IMR-90 (cell line): ENCODE results near the gene GAPDH. TPM values are rescaled to one million over a fixed set of nuclear protein-coding genes. Genes with fewer than 3 reads are reported as not detected.

Source experiments
- ATAC-seq: fragments of 200-7000 bp; cut with Tn5 transposase; 2 replicates; pipeline ENCODE4 v1.9.1; 2020; ENCODE audit warnings: low read depth, mild to moderate bottlenecking, moderate library complexity
- BruUV-seq: library from RNA; stranded (reverse); fragments of 400-500 nt; replicated peaks from 2 replicates; lab custom pipeline; 2021; lab: Mats Ljungman, UMichigan
- CTCF ChIA-PET: fragments of 300-600 bp; formaldehyde crosslinking; extraction: SDS; loops from one replicate; lab custom pipeline; 2021; ENCODE audit warnings: antibody characterized with exemption; lab: Yijun Ruan, JAX
- POLR2A ChIA-PET: fragments of 300-600 bp; sonication (Branson Sonifier 250); formaldehyde crosslinking; loops from one replicate; lab custom pipeline; 2022; ENCODE audit warnings: antibody characterized with exemption; ENCODE audit not compliant: unreplicated experiment; lab: Charles Lee
- DNase-seq: peaks from one replicate; pipeline ENCODE4 v3.0.0; 2013
- H2AFZ ChIP-seq: replicated peaks from 2 replicates; pipeline ENCODE3; 2013; ENCODE audit warnings: low read length, mild to moderate bottlenecking; ENCODE audit not compliant: poor library complexity
- H2AK5ac ChIP-seq: 2 replicates; pipeline ENCODE4 v1.6.1; 2013; ENCODE audit warnings: low read depth, low read length, inconsistent platforms
- H2AK9ac ChIP-seq: replicated peaks from 2 replicates; pipeline ENCODE3; 2013; ENCODE audit warnings: mild to moderate bottlenecking, low read depth, low read length, moderate library complexity; ENCODE audit not compliant: poor library complexity
- H2BK120ac ChIP-seq: 2 replicates; pipeline ENCODE4 v1.6.1; 2013; ENCODE audit warnings: low read depth, low read length, inconsistent platforms
- H2BK15ac ChIP-seq: 3 replicates; pipeline ENCODE4 v1.6.1; 2013; ENCODE audit warnings: low read depth, low read length, inconsistent platforms
- H2BK20ac ChIP-seq: 2 replicates; pipeline ENCODE4 v1.6.1; 2013; ENCODE audit warnings: low read depth, mild to moderate bottlenecking, inconsistent platforms, low read length, moderate library complexity
- H2BK5ac ChIP-seq: 2 replicates; pipeline ENCODE4 v1.6.1; 2013; ENCODE audit warnings: mild to moderate bottlenecking, low read depth, low read length, inconsistent platforms; ENCODE audit not compliant: poor library complexity, severe bottlenecking
- H3K14ac ChIP-seq: replicated peaks from 2 replicates; pipeline ENCODE4 v1.6.1; 2013; ENCODE audit warnings: low read depth, low read length, inconsistent platforms
- H3K18ac ChIP-seq: 2 replicates; pipeline ENCODE4 v1.6.1; 2013; ENCODE audit warnings: low read depth, low read length, control low read depth
- H3K23ac ChIP-seq: 2 replicates; pipeline ENCODE4 v1.6.1; 2013; ENCODE audit warnings: low read depth, low read length, inconsistent platforms
- H3K27ac ChIP-seq: 2 replicates; pipeline ENCODE4 v1.5.1; 2013; ENCODE audit warnings: mild to moderate bottlenecking, control low read depth, low read length; ENCODE audit not compliant: insufficient read depth
- H3K27me3 ChIP-seq: 2 replicates; pipeline ENCODE4 v1.6.1; 2013; ENCODE audit warnings: low read length; ENCODE audit not compliant: control insufficient read depth, insufficient read depth
- H3K36me3 ChIP-seq: 2 replicates; pipeline ENCODE4 v1.6.1; 2013; ENCODE audit warnings: low read length, mixed read lengths; ENCODE audit not compliant: control insufficient read depth, insufficient read depth
- H3K4ac ChIP-seq: 2 replicates; pipeline ENCODE4 v1.6.1; 2013; ENCODE audit warnings: low read depth, low read length, inconsistent platforms
- H3K4me1 ChIP-seq: 2 replicates; pipeline ENCODE4 v1.6.1; 2013; ENCODE audit warnings: low read length, mixed read lengths; ENCODE audit not compliant: control insufficient read depth, insufficient read depth
- H3K4me2 ChIP-seq: 2 replicates; pipeline ENCODE4 v1.6.1; 2013; ENCODE audit warnings: low read depth, mild to moderate bottlenecking, control low read depth, low read length, moderate library complexity
- H3K4me3 ChIP-seq: 2 replicates; pipeline ENCODE4 v1.5.1; 2013; ENCODE audit warnings: low read depth, mild to moderate bottlenecking, control low read depth, low read length, moderate library complexity; ENCODE audit not compliant: insufficient read depth
- H3K56ac ChIP-seq: 2 replicates; pipeline ENCODE4 v1.6.1; 2013; ENCODE audit warnings: low read length, inconsistent platforms; ENCODE audit not compliant: insufficient read depth; ENCODE audit errors: extremely low read depth
- H3K79me1 ChIP-seq, 2 experiments: 2 replicates each; pipeline ENCODE4 v1.6.1; 2013; ENCODE audit warnings: low read length in 2 of 2, inconsistent platforms in 1 of 2, low read depth in 1 of 2
- H3K9ac ChIP-seq: 2 replicates; pipeline ENCODE4 v1.6.1; 2013; ENCODE audit warnings: low read depth, low read length, control low read depth
- H3K9me1 ChIP-seq: 2 replicates; pipeline ENCODE4 v1.6.1; 2013; ENCODE audit warnings: low read length, inconsistent platforms; ENCODE audit not compliant: insufficient read depth
- H3K9me3 ChIP-seq: 2 replicates; pipeline ENCODE4 v1.6.1; 2013; ENCODE audit warnings: low read length; ENCODE audit not compliant: control insufficient read depth, insufficient read depth
- H4K20me1 ChIP-seq: 2 replicates; pipeline ENCODE4 v1.6.1; 2013; ENCODE audit warnings: low read length, inconsistent platforms; ENCODE audit not compliant: insufficient read depth
- H4K5ac ChIP-seq: 2 replicates; pipeline ENCODE4 v1.6.1; 2013; ENCODE audit warnings: mild to moderate bottlenecking, low read depth, low read length, control low read depth
- H4K8ac ChIP-seq, 2 experiments: 2 replicates each; pipeline ENCODE4 v1.6.1; 2013; ENCODE audit warnings: low read depth in 2 of 2, low read length in 2 of 2, control low read depth in 1 of 2, inconsistent platforms in 1 of 2
- H4K91ac ChIP-seq: 2 replicates; pipeline ENCODE4 v1.6.1; 2013; ENCODE audit warnings: low read depth, low read length, inconsistent platforms; ENCODE audit not compliant: insufficient read depth
- BHLHE40 ChIP-seq: fragments of 150-350 bp; IDR thresholded peaks from 2 replicates; pipeline ENCODE4 v1.6.1; 2016; ENCODE audit warnings: mild to moderate bottlenecking, low read depth, low read length
- CEBPB ChIP-seq: IDR thresholded peaks from 2 replicates; pipeline ENCODE4 v1.6.1; 2012; ENCODE audit warnings: low read depth, low read length, improper control_type of control experiment
- CHD1 ChIP-seq: IDR thresholded peaks from 2 replicates; pipeline ENCODE4 v1.6.1; 2012; ENCODE audit warnings: low read depth, low read length, improper control_type of control experiment
- CTCF ChIP-seq: conservative IDR thresholded peaks from 2 replicates; pipeline ENCODE4 v1.5.1; 2012; ENCODE audit warnings: mild to moderate bottlenecking, low read depth, low read length, improper control_type of control experiment
- ELK1 ChIP-seq: fragments of 150-350 bp; IDR thresholded peaks from 2 replicates; pipeline ENCODE4 v1.6.1; 2016; ENCODE audit warnings: low read depth, mild to moderate bottlenecking, low read length, moderate library complexity, borderline replicate concordance
- FOS ChIP-seq: fragments of 150-350 bp; IDR thresholded peaks from 2 replicates; pipeline ENCODE4 v1.6.1; 2016; ENCODE audit warnings: low read depth, low read length
- MAFK ChIP-seq: IDR thresholded peaks from 2 replicates; pipeline ENCODE4 v1.6.1; 2012; ENCODE audit warnings: low read depth, low read length, improper control_type of control experiment
- MAZ ChIP-seq: IDR thresholded peaks from 2 replicates; pipeline ENCODE4 v1.6.1; 2012; ENCODE audit warnings: low read depth, mild to moderate bottlenecking, low read length, improper control_type of control experiment, moderate library complexity, borderline replicate concordance
- MXI1 ChIP-seq: IDR thresholded peaks from 2 replicates; pipeline ENCODE4 v1.6.1; 2012; ENCODE audit warnings: low read depth, mild to moderate bottlenecking, low read length, moderate library complexity, borderline replicate concordance
- NFE2L2 ChIP-seq: fragments of 150-350 bp; IDR thresholded peaks from 2 replicates; pipeline ENCODE4 v1.6.1; 2016; ENCODE audit warnings: low read depth, mild to moderate bottlenecking, low read length
- POLR2A ChIP-seq: IDR thresholded peaks from 2 replicates; pipeline ENCODE4 v1.6.1; 2012; ENCODE audit warnings: mild to moderate bottlenecking, low read depth, low read length
- RAD21 ChIP-seq: IDR thresholded peaks from 2 replicates; pipeline ENCODE4 v1.6.1; 2012; ENCODE audit warnings: low read length, improper control_type of control experiment
- RCOR1 ChIP-seq: IDR thresholded peaks from 2 replicates; pipeline ENCODE4 v1.6.1; 2012; ENCODE audit warnings: mild to moderate bottlenecking, low read length, improper control_type of control experiment; ENCODE audit not compliant: insufficient replicate concordance
- RFX5 ChIP-seq: IDR thresholded peaks from 2 replicates; pipeline ENCODE4 v1.8.0; 2012; ENCODE audit warnings: low read depth, mild to moderate bottlenecking, low read length, moderate library complexity
- SMC3 ChIP-seq: fragments of 150-350 bp; IDR thresholded peaks from 2 replicates; pipeline ENCODE4 v1.6.1; 2016; ENCODE audit warnings: low read depth, mild to moderate bottlenecking, antibody characterized with exemption, low read length, moderate library complexity
- WGBS, 2 experiments: methylation state at CpG; one replicate each; pipeline versions ENCODE4 v1.1.5 to v1.1.7; 2013; ENCODE audit warnings: missing lambda C conversion rate in 2 of 2; ENCODE audit not compliant: insufficient read length in 1 of 2; ENCODE audit errors: extremely low coverage in 2 of 2; 5-methylcytosine and 5-hydroxymethylcytosine counted together
- dilution Hi-C: fragments of 300-500 bp; cut with HindIII; formaldehyde crosslinking; loops from one replicate; pipeline ENCODE4 v1.14.3; 2018; ENCODE audit warnings: low sequenced_read_pairs; ENCODE audit not compliant: unreplicated experiment
- in situ Hi-C: fragments of 300-500 bp; cut with MboI; formaldehyde crosslinking; loops from 3 replicates; pipeline ENCODE4 v1.14.3; 2019; ENCODE audit warnings: low sequenced_read_pairs, inconsistent platforms, mixed read lengths
- intact Hi-C: fragments of 100-400 bp; cut with micrococcal nuclease; formaldehyde crosslinking; loops from 2 replicates; pipeline ENCODE4 v1.10.0; 2022
- polyA plus RNA-seq, 3 experiments: library from polyadenylated mRNA; depleted of rRNA; stranded (reverse); fragments of >200 nt; gene quantifications; 2 replicates each; pipeline ENCODE4 v1.2.3, GENCODE V29; 2012; ENCODE audit warnings: low replicate concordance in 1 of 3
- total RNA-seq: library from RNA; depleted of rRNA; stranded (reverse); fragments of >200 nt; gene quantifications from 2 replicates; pipeline ENCODE4 v1.2.3, GENCODE V29; 2012
- TF ChIP-seq, protein P1 (sequence below): fragments of 150-350 bp; IDR thresholded peaks from 2 replicates; pipeline ENCODE4 v1.6.1; 2017; ENCODE audit warnings: mild to moderate bottlenecking, antibody characterized with exemption, low read length, low read depth

GAPDH gene
- total and polyA plus RNA-seq, 2 of the 4 experiments (the other 2 are of a cell fraction): 12,939 to 21,893 TPM

- no peak overlapping the region for H2AFZ ChIP-seq
- H2AK9ac ChIP-seq: no peak overlapping the region
- H3K79me1 ChIP-seq: peaks cover 18 to 78% of the 10 kb centered on the region in 2 experiments
- no peak overlapping the region for H2BK120ac ChIP-seq
- no peak overlapping the region for H2BK20ac ChIP-seq
- H3K4me1 ChIP-seq: peaks cover 30% of the 10 kb centered on the region
- H3K56ac ChIP-seq: no peak overlapping the region
- ATAC-seq (no peak), DNase-seq (no peak)
- H3K4me3 ChIP-seq: no peak overlapping the region
- H2BK5ac ChIP-seq: no peak overlapping the region
- no peaks in the 10 kb centered on the region for H3K9me3 ChIP-seq
- no peaks in the 10 kb centered on the region for H3K27me3 ChIP-seq
- 93% methylated on average over 9 of the region's 10 CpGs; no CpG with 5 or more reads in 1 of the 2 experiments for WGBS, 2 experiments
- dilution Hi-C loops: no loop called here
- TF ChIP-seq POLR2A (no peak), CEBPB (no peak), MAFK (no peak), RCOR1 (no peak), ELK1 (no peak), MAZ (no peak), SMC3 (no peak), MXI1 (no peak), NFE2L2 (no peak), BHLHE40 (no peak), CTCF (no peak), RAD21 (no peak), RFX5 (no peak), FOS (no peak), CHD1 (no peak)
- TF ChIP-seq, protein P1, sequence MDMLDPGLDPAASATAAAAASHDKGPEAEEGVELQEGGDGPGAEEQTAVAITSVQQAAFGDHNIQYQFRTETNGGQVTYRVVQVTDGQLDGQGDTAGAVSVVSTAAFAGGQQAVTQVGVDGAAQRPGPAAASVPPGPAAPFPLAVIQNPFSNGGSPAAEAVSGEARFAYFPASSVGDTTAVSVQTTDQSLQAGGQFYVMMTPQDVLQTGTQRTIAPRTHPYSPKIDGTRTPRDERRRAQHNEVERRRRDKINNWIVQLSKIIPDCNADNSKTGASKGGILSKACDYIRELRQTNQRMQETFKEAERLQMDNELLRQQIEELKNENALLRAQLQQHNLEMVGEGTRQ: no peak
- no peak overlapping the region for H3K4me2 ChIP-seq
- no peak overlapping the region for H3K18ac ChIP-seq
- H2BK15ac ChIP-seq: no peak overlapping the region
- H3K36me3 ChIP-seq: peaks cover 40% of the 10 kb centered on the region
- ChIA-PET CTCF (no interaction called here), POLR2A (no interaction called here)
- H3K14ac ChIP-seq: no peak overlapping the region; the same call in 1 of the 2 replicates
- H2AK5ac ChIP-seq: peak overlapping the region; percentile 81; the same call in 1 of the 2 replicates
- no peak overlapping the region for H4K91ac ChIP-seq
- peak overlapping the region; percentile 59; the same call in 1 of the 2 replicates for H3K23ac ChIP-seq
- in situ Hi-C loops: loop anchor here (10.0 kb wide), 1 partner anchor 211 kb away; no protein-coding TSS in a partner anchor
- H3K9ac ChIP-seq: no peak overlapping the region
- peaks cover 20% of the 10 kb centered on the region for H3K9me1 ChIP-seq
- intact Hi-C loops: no loop called here
- H4K20me1 ChIP-seq: peaks cover 8% of the 10 kb centered on the region; the same call in 1 of the 2 replicates
- no peak overlapping the region for H4K5ac ChIP-seq
- no peak overlapping the region for H3K27ac ChIP-seq
- H3K4ac ChIP-seq: no peak overlapping the region
- 0 out of 4 replicates have a peak overlapping the region, but pooled peaks of 1 of the 2 experiments have one; percentile 20 for H4K8ac ChIP-seq
- no TSS peak for BruUV-seq
These were observed 11.7 kb downstream of the GAPDH start for GRCh38 chr12:6546016-6546415.
